OCI-LY3 (cell line): ENCODE data around the gene RPL13A.

Experiments used
- CTCF ChIP-seq: fragments of 200-600, 300-600 bp; sonication (generic); IDR thresholded peaks from 2 replicates; pipeline ENCODE4 v1.5.1; 2014; ENCODE audit warnings: antibody characterized with exemption, low read length, low read depth
- EZH2phosphoT487 ChIP-seq: fragments of 200-600 bp; shearing (Covaris generic); IDR thresholded peaks from 2 replicates; pipeline ENCODE4 v1.6.1; 2018; ENCODE audit warnings: antibody characterized with exemption, mixed run types, low read depth

DNA sequence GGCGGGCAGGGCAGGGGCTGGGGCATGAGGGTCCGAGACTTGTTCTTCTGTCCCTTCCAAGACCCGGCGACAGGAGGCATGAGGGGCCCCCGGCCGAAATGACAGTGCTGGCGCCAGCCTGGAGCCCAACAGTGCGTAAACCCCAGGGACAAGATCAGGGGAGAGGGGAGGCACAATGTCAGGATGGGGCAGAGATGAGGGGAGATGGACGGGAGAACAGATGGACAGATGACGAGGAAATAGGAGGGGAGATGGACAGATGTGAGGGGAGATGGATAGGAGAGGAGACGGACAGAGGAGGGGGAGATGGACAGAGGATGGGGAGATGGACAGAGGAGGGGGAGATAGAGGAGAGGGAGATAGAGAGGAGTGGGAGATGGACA lies 12.9 kb upstream of the RPL13A start:
- TF ChIP-seq CTCF (no peak), EZH2phosphoT487 (no peak)
